ENCODE results near the gene C2CD2L. TPM values are rescaled to one million over a fixed set of nuclear protein-coding genes. Genes with fewer than 3 reads are reported as not detected.

Gene C2CD2L
- polyA plus RNA-seq, 4 donors = 14.9 to 21.7 (median 17.8) TPM

- Histone ChIP-seq H3K4me1 (ENCODE audit: control insufficient read depth in 3 of 3, insufficient read depth in 2 of 3, low read depth in 1 of 3, low read length in 2 of 3) (peaks cover 0 to 8% (median 0%) of the 10 kb centered on the region in 3 donors), H3K27me3 (ENCODE audit: control insufficient read depth in 3 of 3, insufficient read depth in 3 of 3, low read length in 3 of 3) (no peaks in the 10 kb centered on the region), H3K27ac (ENCODE audit: low read depth in 1 of 3, low read length in 2 of 3) (peak overlapping the region in 1 of 3 donors; percentile 78), H3K36me3 (ENCODE audit: control insufficient read depth in 3 of 3, insufficient read depth in 2 of 3, low read depth in 1 of 3, low read length in 3 of 3) (peaks cover 21 to 55% (median 32%) of the 10 kb centered on the region in 3 donors), H3K4me3 (ENCODE audit: low read depth in 1 of 3, low read length in 3 of 3) (no peak overlapping the region), H3K9me3 (ENCODE audit: control insufficient read depth in 2 of 2, insufficient read depth in 1 of 2, low read depth in 1 of 2, low read length in 1 of 2) (no peaks in the 10 kb centered on the region)
- 84 to 93% (median 89%) methylated on average over 7 to 10 of the region's 10 CpGs for WGBS, 3 donors
- FAIRE-seq (no peak), DNase-seq (no peak)
These were observed 9.1 kb downstream of the C2CD2L start for GRCh38 chr11:119116235-119116594.

GRCh38 chr11:119116601-119117000 lies 9.5 kb downstream of the C2CD2L start:
- WGBS, 3 donors = 79 to 83% (median 83%) methylated on average over 5 of the region's 5 CpGs
- Histone ChIP-seq H3K27ac (ENCODE audit: low read depth in 1 of 3, low read length in 2 of 3) (no peak overlapping the region), H3K4me1 (ENCODE audit: control insufficient read depth in 3 of 3, insufficient read depth in 2 of 3, low read depth in 1 of 3, low read length in 2 of 3) (peaks cover 0 to 8% (median 0%) of the 10 kb centered on the region in 3 donors), H3K36me3 (ENCODE audit: control insufficient read depth in 3 of 3, insufficient read depth in 2 of 3, low read depth in 1 of 3, low read length in 3 of 3) (peaks cover 17 to 51% (median 28%) of the 10 kb centered on the region in 3 donors), H3K4me3 (ENCODE audit: low read depth in 1 of 3, low read length in 3 of 3) (no peak overlapping the region), H3K9me3 (ENCODE audit: control insufficient read depth in 2 of 2, insufficient read depth in 1 of 2, low read depth in 1 of 2, low read length in 1 of 2) (no peaks in the 10 kb centered on the region), H3K27me3 (ENCODE audit: control insufficient read depth in 3 of 3, insufficient read depth in 3 of 3, low read length in 3 of 3) (no peaks in the 10 kb centered on the region)
- no peak for FAIRE-seq
- DNase-seq = no peak

- H3K27ac ChIP-seq (ENCODE audit: low read depth in 1 of 3, low read length in 2 of 3) = no peak overlapping the region
- no peaks in the 10 kb centered on the region for H3K9me3 ChIP-seq (ENCODE audit: control insufficient read depth in 2 of 2, insufficient read depth in 1 of 2, low read depth in 1 of 2, low read length in 1 of 2)
- no peak for FAIRE-seq
- H3K4me1 ChIP-seq (ENCODE audit: control insufficient read depth in 3 of 3, insufficient read depth in 2 of 3, low read depth in 1 of 3, low read length in 2 of 3) = peaks cover 0 to 10% (median under 1%) of the 10 kb centered on the region in 3 donors
- H3K4me3 ChIP-seq (ENCODE audit: low read depth in 1 of 3, low read length in 3 of 3) = no peak overlapping the region
- 92 to 95% (median 93%) methylated on average over 3 of the region's 3 CpGs for WGBS, 3 donors
- H3K36me3 ChIP-seq (ENCODE audit: control insufficient read depth in 3 of 3, insufficient read depth in 2 of 3, low read depth in 1 of 3, low read length in 3 of 3) = peaks cover 16 to 45% (median 24%) of the 10 kb centered on the region in 3 donors
- no peak for DNase-seq
- no peaks in the 10 kb centered on the region for H3K27me3 ChIP-seq (ENCODE audit: control insufficient read depth in 3 of 3, insufficient read depth in 3 of 3, low read length in 3 of 3)
These were observed 10.0 kb downstream of the C2CD2L start for GRCh38 chr11:119117004-119117706.

- FAIRE-seq = no peak
- WGBS, 3 donors = 95 to 96% (median 96%) methylated on average over 5 of the region's 5 CpGs
- H3K4me3 ChIP-seq (ENCODE audit: low read depth in 1 of 3, low read length in 3 of 3) = no peak overlapping the region
These were observed 11.1 kb downstream of the C2CD2L start for GRCh38 chr11:119118227-119118626.

GRCh38 chr11:119118946-119119345 lies 11.8 kb downstream of the C2CD2L start:
- H3K27me3 ChIP-seq (ENCODE audit: control insufficient read depth in 3 of 3, insufficient read depth in 3 of 3, low read length in 3 of 3) = no peaks in the 10 kb centered on the region
- FAIRE-seq = no peak
- H3K27ac ChIP-seq (ENCODE audit: low read depth in 1 of 3, low read length in 2 of 3) = no peak overlapping the region
- 93 to 97% (median 95%) methylated on average over 1 of the region's 1 CpG for WGBS, 3 donors
- DNase-seq = no peak
- peaks cover 9 to 33% (median 17%) of the 10 kb centered on the region in 3 donors for H3K36me3 ChIP-seq (ENCODE audit: control insufficient read depth in 3 of 3, insufficient read depth in 2 of 3, low read depth in 1 of 3, low read length in 3 of 3)
- peaks cover 1 to 15% (median 6%) of the 10 kb centered on the region in 3 donors for H3K4me1 ChIP-seq (ENCODE audit: control insufficient read depth in 3 of 3, insufficient read depth in 2 of 3, low read depth in 1 of 3, low read length in 2 of 3)
- no peaks in the 10 kb centered on the region for H3K9me3 ChIP-seq (ENCODE audit: control insufficient read depth in 2 of 2, insufficient read depth in 1 of 2, low read depth in 1 of 2, low read length in 1 of 2)
- no peak overlapping the region for H3K4me3 ChIP-seq (ENCODE audit: low read depth in 1 of 3, low read length in 3 of 3)

More at GRCh38 chr11:119118227-119118626, 11.1 kb downstream of the C2CD2L start:
- no peak for DNase-seq
- H3K9me3 ChIP-seq (ENCODE audit: control insufficient read depth in 2 of 2, insufficient read depth in 1 of 2, low read depth in 1 of 2, low read length in 1 of 2) = no peaks in the 10 kb centered on the region
- H3K36me3 ChIP-seq (ENCODE audit: control insufficient read depth in 3 of 3, insufficient read depth in 2 of 3, low read depth in 1 of 3, low read length in 3 of 3) = peaks cover 9 to 34% (median 15%) of the 10 kb centered on the region in 3 donors
- no peak overlapping the region for H3K27ac ChIP-seq (ENCODE audit: low read depth in 1 of 3, low read length in 2 of 3)
- peaks cover 1 to 15% (median 6%) of the 10 kb centered on the region in 3 donors for H3K4me1 ChIP-seq (ENCODE audit: control insufficient read depth in 3 of 3, insufficient read depth in 2 of 3, low read depth in 1 of 3, low read length in 2 of 3)
- H3K27me3 ChIP-seq (ENCODE audit: control insufficient read depth in 3 of 3, insufficient read depth in 3 of 3, low read length in 3 of 3) = no peaks in the 10 kb centered on the region

- WGBS, 3 donors = 10 to 23% (median 20%) methylated on average over 5 of the region's 5 CpGs
- H3K9me3 ChIP-seq (ENCODE audit: control insufficient read depth in 2 of 2, insufficient read depth in 1 of 2, low read depth in 1 of 2, low read length in 1 of 2) = no peaks in the 10 kb centered on the region
- H3K27me3 ChIP-seq (ENCODE audit: control insufficient read depth in 3 of 3, insufficient read depth in 3 of 3, low read length in 3 of 3) = no peaks in the 10 kb centered on the region
- H3K36me3 ChIP-seq (ENCODE audit: control insufficient read depth in 3 of 3, insufficient read depth in 2 of 3, low read depth in 1 of 3, low read length in 3 of 3) = peaks cover 5 to 33% (median 14%) of the 10 kb centered on the region in 3 donors
- H3K27ac ChIP-seq (ENCODE audit: low read depth in 1 of 3, low read length in 2 of 3) = peak overlapping the region in 2 of 3 donors; percentile 68 to 84
- FAIRE-seq (no peak), DNase-seq (no peak)
- H3K4me1 ChIP-seq (ENCODE audit: control insufficient read depth in 3 of 3, insufficient read depth in 2 of 3, low read depth in 1 of 3, low read length in 2 of 3) = peaks cover 1 to 21% (median 6%) of the 10 kb centered on the region in 3 donors
- H3K4me3 ChIP-seq (ENCODE audit: low read depth in 1 of 3, low read length in 3 of 3) = peak overlapping the region in 1 of 3 donors; percentile 60
These were observed 13.5 kb downstream of the C2CD2L start for GRCh38 chr11:119120639-119121007.

- peaks cover 0 to 27% (median 8%) of the 10 kb centered on the region in 3 donors for H3K36me3 ChIP-seq (ENCODE audit: control insufficient read depth in 3 of 3, insufficient read depth in 2 of 3, low read depth in 1 of 3, low read length in 3 of 3)
- WGBS, 3 donors = 0 to 1% (median 1%) methylated on average over 47 to 54 of the region's 54 CpGs
These were observed 14.1 kb downstream of the C2CD2L start, which contains the start of gene HINFP for GRCh38 chr11:119121008-119121810. TSS of gene HINFP (plus strand) at chr11:119121580. CDS start at chr11:119126945, 5,365 bp downstream.

GRCh38 chr11:119121811-119122124 lies 14.6 kb downstream of the C2CD2L start:
- 0% methylated on average over 20 of the region's 20 CpGs for WGBS, 3 donors

More at GRCh38 chr11:119121008-119121810, 14.1 kb downstream of the C2CD2L start, which contains the start of gene HINFP:
- peak within 1 kb of the TSS; percentile 84 to 91 (median 85) for H3K4me3 ChIP-seq (ENCODE audit: low read depth in 1 of 3, low read length in 3 of 3)
- DNase-seq (peak; percentile 99), FAIRE-seq (no peak)
- no peaks in the 10 kb centered on the region for H3K9me3 ChIP-seq (ENCODE audit: control insufficient read depth in 2 of 2, insufficient read depth in 1 of 2, low read depth in 1 of 2, low read length in 1 of 2)
- H3K4me1 ChIP-seq (ENCODE audit: control insufficient read depth in 3 of 3, insufficient read depth in 2 of 3, low read depth in 1 of 3, low read length in 2 of 3) = peaks cover 1 to 22% (median 6%) of the 10 kb centered on the region in 3 donors
- no peaks in the 10 kb centered on the region for H3K27me3 ChIP-seq (ENCODE audit: control insufficient read depth in 3 of 3, insufficient read depth in 3 of 3, low read length in 3 of 3)
- H3K27ac ChIP-seq (ENCODE audit: low read depth in 1 of 3, low read length in 2 of 3) = peak within 1 kb of the TSS; percentile 71 to 89 (median 84)

More at GRCh38 chr11:119121811-119122124, 14.6 kb downstream of the C2CD2L start:
- Histone ChIP-seq H3K9me3 (ENCODE audit: control insufficient read depth in 2 of 2, insufficient read depth in 1 of 2, low read depth in 1 of 2, low read length in 1 of 2) (no peaks in the 10 kb centered on the region), H3K27ac (ENCODE audit: low read depth in 1 of 3, low read length in 2 of 3) (peak overlapping the region; percentile 71 to 89 (median 73)), H3K36me3 (ENCODE audit: control insufficient read depth in 3 of 3, insufficient read depth in 2 of 3, low read depth in 1 of 3, low read length in 3 of 3) (peaks cover 0 to 24% (median 4%) of the 10 kb centered on the region in 3 donors), H3K27me3 (ENCODE audit: control insufficient read depth in 3 of 3, insufficient read depth in 3 of 3, low read length in 3 of 3) (no peaks in the 10 kb centered on the region), H3K4me3 (ENCODE audit: low read depth in 1 of 3, low read length in 3 of 3) (peak overlapping the region; percentile 84 to 91 (median 85)), H3K4me1 (ENCODE audit: control insufficient read depth in 3 of 3, insufficient read depth in 2 of 3, low read depth in 1 of 3, low read length in 2 of 3) (peaks cover 3 to 27% (median 6%) of the 10 kb centered on the region in 3 donors)
- no peak for DNase-seq
- FAIRE-seq = no peak
